H9 (cell line): ENCODE results near the gene ELAVL1. TPM values are rescaled to one million over a fixed set of nuclear protein-coding genes. Genes with fewer than 3 reads are reported as not detected.

Experiments
- DNase-seq: peaks from one replicate; pipeline ENCODE4 v3.0.0-alpha.2; 2017
- H2AFZ ChIP-seq: one replicate; pipeline ENCODE4 v1.6.1; 2013; ENCODE audit warnings: mild to moderate bottlenecking, low read length, control low read depth, moderate library complexity
- H2AK5ac ChIP-seq: 2 replicates; pipeline ENCODE4 v1.6.1; 2013; ENCODE audit warnings: low read length, control low read depth, mixed read lengths; ENCODE audit not compliant: insufficient read length
- H2BK120ac ChIP-seq: one replicate; pipeline ENCODE4 v1.6.1; 2013; ENCODE audit warnings: low read depth, mild to moderate bottlenecking, low read length, control low read depth, inconsistent platforms; ENCODE audit not compliant: poor library complexity, severe bottlenecking
- H2BK12ac ChIP-seq: 2 replicates; pipeline ENCODE4 v1.6.1; 2013; ENCODE audit warnings: low read length, control low read depth, mixed read lengths, low read depth; ENCODE audit not compliant: insufficient read length
- H2BK15ac ChIP-seq: 2 replicates; pipeline ENCODE4 v1.6.1; 2013; ENCODE audit warnings: low read depth, low read length, control low read depth
- H2BK20ac ChIP-seq: one replicate; pipeline ENCODE4 v1.6.1; 2013; ENCODE audit warnings: low read depth, mild to moderate bottlenecking, low read length, control low read depth, inconsistent platforms; ENCODE audit not compliant: poor library complexity, severe bottlenecking
- H2BK5ac ChIP-seq: 2 replicates; pipeline ENCODE4 v1.6.1; 2013; ENCODE audit warnings: low read length, control low read depth, mixed read lengths; ENCODE audit not compliant: insufficient read length
- H3K14ac ChIP-seq: 2 replicates; pipeline ENCODE4 v1.6.1; 2013; ENCODE audit warnings: low read length, control low read depth; ENCODE audit not compliant: insufficient read depth
- H3K18ac ChIP-seq: 2 replicates; pipeline ENCODE4 v1.6.1; 2013; ENCODE audit warnings: low read depth, mild to moderate bottlenecking, mixed read lengths, low read length, control low read depth; ENCODE audit not compliant: insufficient read length
- H3K23ac ChIP-seq: 2 replicates; pipeline ENCODE4 v1.6.1; 2013; ENCODE audit warnings: low read length, control low read depth, mixed read lengths, low read depth; ENCODE audit not compliant: insufficient read length
- H3K23me2 ChIP-seq: 2 replicates; pipeline ENCODE4 v1.6.1; 2013; ENCODE audit warnings: low read depth, mild to moderate bottlenecking, mixed read lengths, low read length, control low read depth; ENCODE audit not compliant: insufficient read length, poor library complexity, severe bottlenecking
- H3K27ac ChIP-seq: 2 replicates; pipeline ENCODE4 v1.5.1; 2013; ENCODE audit warnings: low read length, control low read depth, mixed read lengths, low read depth; ENCODE audit not compliant: insufficient read length
- H3K27me3 ChIP-seq: 2 replicates; pipeline ENCODE4 v1.6.1; 2013; ENCODE audit warnings: low read length, control low read depth, inconsistent platforms; ENCODE audit not compliant: insufficient read depth
- H3K4ac ChIP-seq: 2 replicates; pipeline ENCODE4 v1.6.1; 2013; ENCODE audit warnings: low read depth, mild to moderate bottlenecking, control low read depth, inconsistent platforms, low read length, moderate library complexity
- H3K4me1 ChIP-seq: 2 replicates; pipeline ENCODE4 v1.6.1; 2013; ENCODE audit warnings: low read length, control low read depth, inconsistent platforms; ENCODE audit not compliant: insufficient read depth
- H3K4me2 ChIP-seq: 2 replicates; pipeline ENCODE4 v1.6.1; 2013; ENCODE audit warnings: low read length, control low read depth, mixed read lengths; ENCODE audit not compliant: insufficient read length, insufficient read depth
- H3K56ac ChIP-seq: 2 replicates; pipeline ENCODE4 v1.6.1; 2013; ENCODE audit warnings: low read depth, mild to moderate bottlenecking, mixed read lengths, low read length, control low read depth; ENCODE audit not compliant: insufficient read length
- H3K79me1 ChIP-seq: 2 replicates; pipeline ENCODE4 v1.6.1; 2013; ENCODE audit warnings: low read depth, mild to moderate bottlenecking, moderate library complexity, low read length, control low read depth, inconsistent platforms; ENCODE audit not compliant: insufficient read depth, poor library complexity, severe bottlenecking
- H3K79me2 ChIP-seq: 2 replicates; pipeline ENCODE4 v1.6.1; 2013; ENCODE audit warnings: low read length, control low read depth, inconsistent platforms; ENCODE audit not compliant: insufficient read depth
- H3K9ac ChIP-seq: 2 replicates; pipeline ENCODE4 v1.6.1; 2013; ENCODE audit warnings: low read length, control low read depth, mixed read lengths; ENCODE audit not compliant: insufficient read length; ENCODE audit errors: extremely low read depth
- H3K9me3 ChIP-seq: one replicate; pipeline ENCODE4 v1.6.1; 2013; ENCODE audit warnings: low read depth, low read length, inconsistent platforms; ENCODE audit not compliant: control insufficient read depth
- H3T11ph ChIP-seq: one replicate; pipeline ENCODE4 v1.6.1; 2013; ENCODE audit warnings: mild to moderate bottlenecking, low read length, control low read depth, inconsistent platforms
- H4K20me1 ChIP-seq: one replicate; pipeline ENCODE4 v1.6.1; 2013; ENCODE audit not compliant: control insufficient read depth, insufficient read length, insufficient read depth
- H4K5ac ChIP-seq: 2 replicates; pipeline ENCODE4 v1.6.1; 2013; ENCODE audit warnings: low read depth, mild to moderate bottlenecking, mixed read lengths, low read length, control low read depth; ENCODE audit not compliant: insufficient read length
- H4K8ac ChIP-seq: replicated peaks from 2 replicates; pipeline ENCODE4 v1.6.1; 2013; ENCODE audit warnings: low read length, control low read depth, mixed read lengths, low read depth; ENCODE audit not compliant: insufficient read length
- H4K91ac ChIP-seq: 2 replicates; pipeline ENCODE4 v1.6.1; 2013; ENCODE audit warnings: low read depth, mild to moderate bottlenecking, moderate library complexity, mixed read lengths, low read length, control low read depth; ENCODE audit not compliant: insufficient read length
- H3K27ac Mint-ChIP-seq, 3 experiments: 2 replicates in 2 of 3; 3 replicates in 1 of 3; pipeline ENCODE4 v1.8.0; 2020 to 2021; ENCODE audit warnings: mixed read lengths in 3 of 3, mild to moderate bottlenecking in 1 of 3, moderate library complexity in 1 of 3
- H3K27me3 Mint-ChIP-seq: 2 replicates; pipeline ENCODE4 v1.8.0; 2021; ENCODE audit warnings: low read depth, mild to moderate bottlenecking, moderate library complexity, mixed read lengths
- H3K36me3 Mint-ChIP-seq, 3 experiments: 2 replicates in 2 of 3; 3 replicates in 1 of 3; pipeline ENCODE4 v1.8.0; 2020 to 2021; ENCODE audit warnings: low read depth in 3 of 3, mixed read lengths in 3 of 3; ENCODE audit not compliant: insufficient read depth in 1 of 3
- H3K4me1 Mint-ChIP-seq, 2 experiments: 2 replicates each; pipeline ENCODE4 v1.8.0; 2020; ENCODE audit warnings: mixed read lengths in 2 of 2
- H3K4me3 Mint-ChIP-seq, 2 experiments: 2 replicates in 1 of 2; 3 replicates in 1 of 2; pipeline ENCODE4 v1.8.0; 2020 to 2021; ENCODE audit warnings: mild to moderate bottlenecking in 2 of 2, mixed read lengths in 2 of 2, moderate library complexity in 1 of 2
- H3K9me3 Mint-ChIP-seq, 2 experiments: 2 replicates in 1 of 2; 3 replicates in 1 of 2; pipeline ENCODE4 v1.8.0; 2020; ENCODE audit warnings: mild to moderate bottlenecking in 2 of 2, mixed read lengths in 2 of 2, moderate library complexity in 1 of 2
- CTCF ChIP-seq: fragments of 200-600 bp; sonication (generic); conservative IDR thresholded peaks from 3 replicates; pipeline ENCODE4 v1.8.0; 2021; ENCODE audit warnings: antibody characterized with exemption, mild to moderate bottlenecking
- WGBS: extraction: QIAGEN DNeasy Blood & Tissue Kit; methylation state at CpG from one replicate; pipeline ENCODE4 v1.1.7; 2013; ENCODE audit warnings: missing lambda C conversion rate, low lambda C conversion rate, mixed read lengths; ENCODE audit not compliant: insufficient read length; ENCODE audit errors: extremely low coverage; 5-methylcytosine and 5-hydroxymethylcytosine counted together
- total RNA-seq: library from RNA; stranded (reverse); gene quantifications from 2 replicates; pipeline ENCODE4 v1.2.1, GENCODE V29; 2021

The ELAVL1 gene
- total RNA-seq, 1 experiment from 2014 or later, result 149 TPM

GRCh38 chr19:8054169-8054568 is 48.7 kb upstream of the ELAVL1 start:
- Histone ChIP-seq H2BK12ac (no peak overlapping the region), H3K9me3 (no peaks in the 10 kb centered on the region), H3K4me2 (no peak overlapping the region), H2BK5ac (no peak overlapping the region), H3K23me2 (peaks cover 3% of the 10 kb centered on the region), H3T11ph (no peak overlapping the region), H4K5ac (no peak overlapping the region), H4K91ac (no peak overlapping the region), H3K79me2 (no peaks in the 10 kb centered on the region), H2BK15ac (no peak overlapping the region), H2BK20ac (no peak overlapping the region), H3K4ac (no peak overlapping the region), H3K18ac (no peak overlapping the region), H3K27me3 (no peaks in the 10 kb centered on the region), H3K27ac (no peak overlapping the region), H3K14ac (no peak overlapping the region), H3K79me1 (no peaks in the 10 kb centered on the region), H4K8ac (no peak overlapping the region), H4K20me1 (no peaks in the 10 kb centered on the region), H2AFZ (no peak overlapping the region), H3K23ac (no peak overlapping the region), H3K9ac (no peak overlapping the region), H2BK120ac (no peak overlapping the region), H3K4me1 (peaks cover 2% of the 10 kb centered on the region; the same call in 1 of the 2 replicates), H2AK5ac (no peak overlapping the region), H3K56ac (no peak overlapping the region)
- H3K27ac Mint-ChIP-seq, result no peak overlapping the region
- no peaks in the 10 kb centered on the region for H3K9me3 Mint-ChIP-seq
- peaks cover 16% of the 10 kb centered on the region for H3K27me3 Mint-ChIP-seq
- DNase-seq, result no peak
- no peaks in the 10 kb centered on the region for H3K36me3 Mint-ChIP-seq
- H3K4me3 Mint-ChIP-seq, result no peak overlapping the region
- no peak for TF ChIP-seq CTCF
- peaks cover 15 to 29% of the 10 kb centered on the region in 2 experiments for H3K4me1 Mint-ChIP-seq
- no CpG with 5 or more reads among the region's 9 CpGs for WGBS
